ENCODE data around the gene SH3TC2. TPM values are rescaled to one million over a fixed set of nuclear protein-coding genes. Genes with fewer than 3 reads are reported as not detected.
A peak's percentile ranks its signal among the peaks of the same experiment; 100 is the strongest.

SH3TC2 gene
- polyA plus RNA-seq, 1 of the 3 experiments (the other 2 are of a cell fraction) = 1.1 TPM

- Histone ChIP-seq H3F3A (replicated peaks; ENCODE audit: insufficient read depth) (peaks cover 36% of the 10 kb centered on the region), H3K27ac (ENCODE audit: low read depth in 2 of 2, low read length in 1 of 2) (peak overlapping the region in 1 of 2 experiments; percentile 79; a peak in 3 of 4 replicates), H2AFZ (ENCODE audit: low read depth) (no peak overlapping the region), H3K4me2 (peak overlapping the region; percentile 46; the same call in 1 of the 2 replicates), H3K27me3 (ENCODE audit: insufficient read depth) (no peaks in the 10 kb centered on the region), H3K36me3 (replicated peaks in 1 of 2; ENCODE audit: control insufficient read depth in 1 of 2, insufficient read depth in 2 of 2, low read length in 1 of 2) (no peaks in the 10 kb centered on the region), H3K79me2 (ENCODE audit: insufficient read depth) (no peaks in the 10 kb centered on the region), H3K9me2 (no peaks in the 10 kb centered on the region), H3K9ac (peak overlapping the region; percentile 38; the same call in 1 of the 2 replicates), H3K9me3 (no peaks in the 10 kb centered on the region), H3K4me1 (ENCODE audit: control insufficient read depth in 1 of 2, insufficient read depth in 2 of 2, low read depth in 1 of 2, low read length in 1 of 2) (peaks cover 11 to 39% of the 10 kb centered on the region in 2 experiments), H3K4me3 (ENCODE audit: low read depth in 2 of 2, low read length in 1 of 2) (no peak overlapping the region), H4K20me1 (ENCODE audit: insufficient read depth) (no peaks in the 10 kb centered on the region)
- CTCF ChIA-PET = interaction anchor here (0.6 to 2.6 kb wide), 6 partner anchors 20 to 246 kb away, joined by 3 to 10 read pairs (median 8); no protein-coding TSS in a partner anchor
- no peak for TF ChIP-seq CTCF (IDR thresholded peaks at IDR 0.05)
- no peak for TF ChIP-seq USF2 (IDR thresholded peaks at IDR 0.05; ENCODE audit: borderline replicate concordance, low read depth, low read length)
- TF ChIP-seq PBX3 (IDR thresholded peaks at IDR 0.05) = peak; percentile 11; the same call in 1 of the 2 replicates
- TF ChIP-seq EP300 (IDR thresholded peaks at IDR 0.05; ENCODE audit: borderline replicate concordance in 1 of 2, low read depth in 1 of 2, low read length in 1 of 2) = 0 out of 4 replicates have a peak, but pooled peaks of 1 of the 2 experiments have one; percentile 21
- TF ChIP-seq EZH2phosphoT487 (IDR thresholded peaks at IDR 0.05; ENCODE audit: borderline replicate concordance, low read depth) = no peak
- peak; percentile 52; the same call in 1 of the 2 replicates for TF ChIP-seq RXRA (IDR thresholded peaks at IDR 0.05; ENCODE audit: borderline replicate concordance, low read depth)
- TF ChIP-seq TCF12 (IDR thresholded peaks at IDR 0.05) = peak; percentile 76
- no peak for TF ChIP-seq MXI1 (IDR thresholded peaks at IDR 0.05; ENCODE audit: low read depth, low read length)
- peak; percentile 22; the same call in 1 of the 2 replicates for TF ChIP-seq JUND (IDR thresholded peaks at IDR 0.05)
- TF ChIP-seq NFIC (IDR thresholded peaks at IDR 0.05; ENCODE audit: borderline replicate concordance) = peak; percentile 56
- POLR2A ChIA-PET = no interaction called here
- no peak for DNase-seq
- WGBS (ENCODE audit: low lambda C conversion rate) = 59% methylated on average over 5 of the region's 5 CpGs
Observed at GRCh38 chr5:148976569-148977381, 86.1 kb downstream of the SH3TC2 start.

Data from SK-N-SH (cell line).